GM12878 (cell line): Measurements from ENCODE around the gene ADPRM. TPM values are rescaled to one million over a fixed set of nuclear protein-coding genes. Genes with fewer than 3 reads are reported as not detected.

Source experiments
- ATAC-seq: fragments of 200-7000 bp; cut with Tn5 transposase; 3 replicates; pipeline ENCODE4 v1.9.1; 2020; ENCODE audit warnings: mild to moderate bottlenecking, moderate library complexity
- BruUV-seq: library from RNA; stranded (reverse); fragments of 400-500 nt; replicated peaks from 2 replicates; lab custom pipeline; 2021; lab: Mats Ljungman, UMichigan
- CTCF ChIA-PET: fragments of 300-600 bp; sonication (Branson Sonifier 250); formaldehyde crosslinking; extraction: SDS; loops from one replicate; lab custom pipeline; 2021; ENCODE audit warnings: inconsistent platforms; lab: Yijun Ruan, JAX
- POLR2A ChIA-PET: fragments of 350-600 bp; formaldehyde crosslinking; extraction: SDS; loops from one replicate; lab custom pipeline; 2021; ENCODE audit warnings: inconsistent platforms; lab: Charles Lee
- RAD21 ChIA-PET: fragments of 300-600 bp; sonication (Branson Sonifier 250); formaldehyde crosslinking; loops from one replicate; lab custom pipeline; 2023; ENCODE audit warnings: antibody characterized with exemption; ENCODE audit not compliant: unreplicated experiment; lab: Charles Lee
- SMC1A ChIA-PET: fragments of 300-600 bp; sonication (Branson Sonifier 250); formaldehyde crosslinking; loops from one replicate; lab custom pipeline; 2023; ENCODE audit not compliant: unreplicated experiment, uncharacterized antibody; lab: Charles Lee
- DNase-seq: peaks from one replicate; pipeline ENCODE4 v3.0.0-alpha.2; 2011; ENCODE audit warnings: low read depth, low spot score
- FAIRE-seq: peaks from 3 replicates; lab custom pipeline; 2011; peaks lifted over from hg19 to GRCh38; lab: Jason Lieb, UNC
- H2AFZ ChIP-seq: 2 replicates; pipeline ENCODE4 v1.6.0; 2011; ENCODE audit warnings: low read depth, low read length, control low read depth; ENCODE audit not compliant: control insufficient read depth
- H3K27ac ChIP-seq: 2 replicates; pipeline ENCODE4 v1.5.1; 2011; ENCODE audit warnings: control low read depth; ENCODE audit not compliant: control insufficient read depth, insufficient read depth
- H3K27me3 ChIP-seq, 2 experiments: replicated peaks in 1 of 2; 2 replicates each; pipeline versions ENCODE4 v1.6.0 to v1.6.1; 2011; ENCODE audit warnings: low read length in 1 of 2; ENCODE audit not compliant: control insufficient read depth in 2 of 2, insufficient read depth in 2 of 2
- H3K36me3 ChIP-seq, 2 experiments: 2 replicates each; pipeline ENCODE4 v1.5.1; 2011; ENCODE audit warnings: low read length in 1 of 2; ENCODE audit not compliant: control insufficient read depth in 2 of 2, insufficient read depth in 2 of 2
- H3K4me1 ChIP-seq: 2 replicates; pipeline ENCODE4 v1.6.1; 2011; ENCODE audit warnings: mild to moderate bottlenecking, low read length, moderate library complexity, mixed read lengths; ENCODE audit not compliant: control insufficient read depth, insufficient read depth
- H3K4me2 ChIP-seq: 2 replicates; pipeline ENCODE4 v1.6.0; 2011; ENCODE audit warnings: control low read depth; ENCODE audit not compliant: control insufficient read depth, insufficient read depth
- H3K4me3 ChIP-seq: fragments of 200-600 bp; sonication (generic); 2 replicates; pipeline ENCODE4 v1.5.1; 2016
- H3K79me2 ChIP-seq: 2 replicates; pipeline ENCODE4 v1.6.0; 2011; ENCODE audit warnings: low read length; ENCODE audit not compliant: control insufficient read depth, insufficient read depth
- H3K9ac ChIP-seq: 2 replicates; pipeline ENCODE4 v1.8.0; 2011; ENCODE audit warnings: low read length, control low read depth, mixed read lengths; ENCODE audit not compliant: control insufficient read depth, insufficient read depth
- H3K9me3 ChIP-seq: replicated peaks from 3 replicates; pipeline ENCODE4 v1.5.1; 2011; ENCODE audit warnings: mild to moderate bottlenecking, low read length; ENCODE audit not compliant: control insufficient read depth, insufficient read depth
- H4K20me1 ChIP-seq: 2 replicates; pipeline ENCODE4 v1.6.0; 2011; ENCODE audit not compliant: control insufficient read depth, insufficient read depth
- DPF2 ChIP-seq: fragments of 450-650 bp; IDR thresholded peaks from 2 replicates; pipeline ENCODE4 v1.6.1; 2017; ENCODE audit warnings: mild to moderate bottlenecking
- HDGF ChIP-seq: fragments of 450-650 bp; IDR thresholded peaks from 2 replicates; pipeline ENCODE4 v1.6.1; 2016; ENCODE audit warnings: antibody characterized with exemption
- RELB ChIP-seq: fragments of 450-650 bp; IDR thresholded peaks from 2 replicates; pipeline ENCODE4 v1.6.1; 2017; ENCODE audit warnings: low read depth, mild to moderate bottlenecking, moderate library complexity
- SREBF2 ChIP-seq: IDR thresholded peaks from 2 replicates; pipeline ENCODE4 v1.6.1; 2012; ENCODE audit warnings: mild to moderate bottlenecking, low read length
- TAF1 ChIP-seq: IDR thresholded peaks from 2 replicates; pipeline ENCODE4 v1.6.1; 2011; ENCODE audit warnings: mild to moderate bottlenecking, low read depth, low read length, borderline replicate concordance
- TBL1XR1 ChIP-seq: IDR thresholded peaks from 2 replicates; pipeline ENCODE4 v1.6.1; 2012; ENCODE audit warnings: low read depth, low read length, improper control_type of control experiment
- USF1 ChIP-seq: IDR thresholded peaks from 2 replicates; pipeline ENCODE4 v1.6.1; 2011; ENCODE audit warnings: borderline replicate concordance, low read depth, mild to moderate bottlenecking, moderate library complexity, mixed read lengths, low read length; ENCODE audit not compliant: insufficient read depth; ENCODE audit errors: extremely low read length
- ZBTB4 ChIP-seq: fragments of 450-650 bp; formaldehyde crosslinking; IDR thresholded peaks from 2 replicates; pipeline ENCODE4 v1.4.0; 2022; ENCODE audit warnings: mild to moderate bottlenecking, moderate library complexity
- ZBTB40 ChIP-seq: fragments of 450-650 bp; IDR thresholded peaks from 2 replicates; pipeline ENCODE4 v1.6.1; 2016; ENCODE audit warnings: mild to moderate bottlenecking, moderate library complexity, borderline replicate concordance
- WGBS: methylation state at CpG from one replicate; pipeline ENCODE4 v1.1.6; 2016; ENCODE audit warnings: low lambda C conversion rate; ENCODE audit not compliant: insufficient replicate concordance, insufficient coverage; ENCODE audit errors: missing lambda C conversion rate; 5-methylcytosine and 5-hydroxymethylcytosine counted together
- in situ Hi-C: fragments of 300-500 bp; cut with MboI; formaldehyde crosslinking; loops from 9 replicates; pipeline ENCODE4 v1.14.3; 2018; ENCODE audit warnings: mixed read lengths
- intact Hi-C: fragments of 100-400 bp; cut with micrococcal nuclease; formaldehyde crosslinking; loops from one replicate; pipeline ENCODE4 v1.14.2; 2022; ENCODE audit not compliant: unreplicated experiment
- polyA plus RNA-seq, 11 experiments: library from polyadenylated mRNA; depleted of rRNA in 4 of 11; unstranded in 6 of 11; stranded (reverse) in 5 of 11; fragments of >200 nt; fragmentation: Nextera tagmentation in 4 of 11; fragmentation: Illumina TruSeq in 1 of 11; extraction: Ambion mirVana in 4 of 11; extraction: Trizol in 1 of 11; gene quantifications; 1 replicate in 1 of 11; 2 replicates in 10 of 11; pipeline versions ENCODE4 v1.2.1 to v1.2.3, GENCODE V29; 2011 to 2016; ENCODE audit warnings: inconsistent platforms in 2 of 11, missing spikeins in 2 of 11, low read depth in 1 of 11
- total RNA-seq, 4 experiments: library from RNA; depleted of rRNA in 3 of 4; stranded (reverse); fragments of >200 nt in 3 of 4; fragmentation: Illumina TruSeq in 1 of 4; extraction: Trizol in 1 of 4; gene quantifications; 2 replicates each; pipeline versions ENCODE4 v1.2.1 to v1.2.3, GENCODE V29; 2013 to 2021

Gene ADPRM
- total and polyA plus RNA-seq, 10 of the 15 experiments (the other 5 are each of a cell fraction or from before 2014, with no cell fraction given) = 7.1 to 18.4 (median 8.8) TPM

- TF ChIP-seq TBL1XR1 (no peak), SREBF2 (no peak)
These were observed 29.8 kb downstream of the ADPRM start (continued) for GRCh38 chr17:10727192-10727591.

GRCh38 chr17:10728331-10728892 lies 31.0 kb downstream of the ADPRM start:
- ChIA-PET POLR2A (no interaction called here), CTCF (no interaction called here), SMC1A (interaction anchor here (1.5 kb wide), 1 partner anchor 8 kb away, joined by 3 read pairs; no protein-coding TSS in a partner anchor), RAD21 (no interaction called here)
- no TSS peak for BruUV-seq
- Histone ChIP-seq H3K27ac (no peak overlapping the region), H3K9me3 (no peaks in the 10 kb centered on the region), H3K27me3 (no peaks in the 10 kb centered on the region; a peak in 2 of 4 replicates), H3K79me2 (no peaks in the 10 kb centered on the region), H2AFZ (no peak overlapping the region), H4K20me1 (no peaks in the 10 kb centered on the region), H3K4me3 (no peak overlapping the region), H3K9ac (no peak overlapping the region), H3K36me3 (no peaks in the 10 kb centered on the region), H3K4me2 (no peak overlapping the region), H3K4me1 (no peaks in the 10 kb centered on the region)
- WGBS = 84% methylated on average over 8 of the region's 10 CpGs
- intact Hi-C loops = no loop called here
- ATAC-seq (no peak), FAIRE-seq (no peak), DNase-seq (no peak)
- in situ Hi-C loops = no loop called here
- TF ChIP-seq RELB = no peak
- TF ChIP-seq USF1 = no peak
- TF ChIP-seq DPF2 = no peak
- no peak for TF ChIP-seq ZBTB40
- no peak for TF ChIP-seq HDGF
- no peak for TF ChIP-seq TAF1
- no peak for TF ChIP-seq ZBTB4 (CRISPR knock-in tag)
